ENCODE results near the gene UROS. TPM values are rescaled to one million over a fixed set of nuclear protein-coding genes. Genes with fewer than 3 reads are reported as not detected.

UROS gene
- polyA plus RNA-seq, 1 of the 3 experiments (the other 2 are of a cell fraction): 49.2 TPM

DNA sequence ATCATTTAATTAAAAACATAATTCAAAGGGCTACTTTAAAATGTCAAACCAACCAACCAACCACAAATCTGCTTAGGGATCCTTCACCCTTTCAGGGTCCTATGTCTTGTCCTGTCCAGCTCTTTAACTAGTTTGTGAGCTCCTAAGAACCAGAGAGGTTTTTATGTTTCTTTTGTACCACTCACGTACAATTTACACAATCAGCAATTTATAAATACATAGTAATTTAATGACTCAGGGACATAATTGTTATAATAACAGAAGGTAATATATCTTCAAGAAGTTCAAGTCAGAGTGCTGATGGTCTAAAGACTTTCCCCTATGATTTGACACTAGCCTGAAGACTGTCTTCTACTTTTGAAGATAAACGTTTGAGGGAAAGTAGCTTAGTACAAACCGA, 42.1 kb upstream of the UROS start:
- Histone ChIP-seq H3K4me3 (ENCODE audit: low read depth in 2 of 2, low read length in 1 of 2) (no peak overlapping the region), H3K27me3 (ENCODE audit: insufficient read depth) (no peaks in the 10 kb centered on the region), H3K9me3 (no peaks in the 10 kb centered on the region), H3K27ac (ENCODE audit: low read depth in 2 of 2, low read length in 1 of 2) (no peak overlapping the region), H3K9me2 (no peaks in the 10 kb centered on the region), H3F3A (replicated peaks; ENCODE audit: insufficient read depth) (peaks cover 6% of the 10 kb centered on the region), H3K9ac (no peak overlapping the region), H4K20me1 (ENCODE audit: insufficient read depth) (no peaks in the 10 kb centered on the region), H3K36me3 (replicated peaks in 1 of 2; ENCODE audit: control insufficient read depth in 1 of 2, insufficient read depth in 2 of 2, low read length in 1 of 2) (peaks cover 13 to 24% of the 10 kb centered on the region in 2 experiments), H2AFZ (ENCODE audit: low read depth) (no peak overlapping the region), H3K4me1 (ENCODE audit: control insufficient read depth in 1 of 2, insufficient read depth in 2 of 2, low read depth in 1 of 2, low read length in 1 of 2) (no peaks in the 10 kb centered on the region), H3K4me2 (no peak overlapping the region), H3K79me2 (ENCODE audit: insufficient read depth) (no peaks in the 10 kb centered on the region)
- TF ChIP-seq FOXJ3 (CRISPR knock-in tag; IDR thresholded peaks at IDR 0.05) (no peak), EZH2phosphoT487 (IDR thresholded peaks at IDR 0.05; ENCODE audit: borderline replicate concordance, low read depth) (no peak), YY1 (IDR thresholded peaks at IDR 0.05; ENCODE audit: low read depth) (no peak), MXI1 (IDR thresholded peaks at IDR 0.05; ENCODE audit: low read depth, low read length) (no peak), TCF12 (IDR thresholded peaks at IDR 0.05) (no peak), SMC3 (IDR thresholded peaks at IDR 0.05; ENCODE audit: low read depth, low read length) (no peak), RFX5 (IDR thresholded peaks at IDR 0.05; ENCODE audit: low read length) (no peak), GATA2 (CRISPR knock-in tag; IDR thresholded peaks at IDR 0.05) (no peak), JUND (IDR thresholded peaks at IDR 0.05) (no peak), TAF1 (IDR thresholded peaks at IDR 0.05; ENCODE audit: borderline replicate concordance, low read depth, low read length) (no peak), POLR2AphosphoS5 (IDR thresholded peaks at IDR 0.05; ENCODE audit: low read depth, low read length) (no peak), RCOR1 (IDR thresholded peaks at IDR 0.05; ENCODE audit: low read length) (no peak), FOXM1 (IDR thresholded peaks at IDR 0.05; ENCODE audit: low read depth) (no peak), CHD2 (IDR thresholded peaks at IDR 0.05; ENCODE audit: low read length, partially characterized antibody) (no peak), NRF1 (IDR thresholded peaks at IDR 0.05; ENCODE audit: low read depth, low read length) (no peak)
- TF ChIP-seq, protein P1, sequence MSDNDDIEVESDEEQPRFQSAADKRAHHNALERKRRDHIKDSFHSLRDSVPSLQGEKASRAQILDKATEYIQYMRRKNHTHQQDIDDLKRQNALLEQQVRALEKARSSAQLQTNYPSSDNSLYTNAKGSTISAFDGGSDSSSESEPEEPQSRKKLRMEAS (IDR thresholded peaks at IDR 0.05; ENCODE audit: low read depth): no peak
- TF ChIP-seq, protein P2, sequence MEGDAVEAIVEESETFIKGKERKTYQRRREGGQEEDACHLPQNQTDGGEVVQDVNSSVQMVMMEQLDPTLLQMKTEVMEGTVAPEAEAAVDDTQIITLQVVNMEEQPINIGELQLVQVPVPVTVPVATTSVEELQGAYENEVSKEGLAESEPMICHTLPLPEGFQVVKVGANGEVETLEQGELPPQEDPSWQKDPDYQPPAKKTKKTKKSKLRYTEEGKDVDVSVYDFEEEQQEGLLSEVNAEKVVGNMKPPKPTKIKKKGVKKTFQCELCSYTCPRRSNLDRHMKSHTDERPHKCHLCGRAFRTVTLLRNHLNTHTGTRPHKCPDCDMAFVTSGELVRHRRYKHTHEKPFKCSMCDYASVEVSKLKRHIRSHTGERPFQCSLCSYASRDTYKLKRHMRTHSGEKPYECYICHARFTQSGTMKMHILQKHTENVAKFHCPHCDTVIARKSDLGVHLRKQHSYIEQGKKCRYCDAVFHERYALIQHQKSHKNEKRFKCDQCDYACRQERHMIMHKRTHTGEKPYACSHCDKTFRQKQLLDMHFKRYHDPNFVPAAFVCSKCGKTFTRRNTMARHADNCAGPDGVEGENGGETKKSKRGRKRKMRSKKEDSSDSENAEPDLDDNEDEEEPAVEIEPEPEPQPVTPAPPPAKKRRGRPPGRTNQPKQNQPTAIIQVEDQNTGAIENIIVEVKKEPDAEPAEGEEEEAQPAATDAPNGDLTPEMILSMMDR (IDR thresholded peaks at IDR 0.05): no peak
- TF ChIP-seq, protein P3, sequence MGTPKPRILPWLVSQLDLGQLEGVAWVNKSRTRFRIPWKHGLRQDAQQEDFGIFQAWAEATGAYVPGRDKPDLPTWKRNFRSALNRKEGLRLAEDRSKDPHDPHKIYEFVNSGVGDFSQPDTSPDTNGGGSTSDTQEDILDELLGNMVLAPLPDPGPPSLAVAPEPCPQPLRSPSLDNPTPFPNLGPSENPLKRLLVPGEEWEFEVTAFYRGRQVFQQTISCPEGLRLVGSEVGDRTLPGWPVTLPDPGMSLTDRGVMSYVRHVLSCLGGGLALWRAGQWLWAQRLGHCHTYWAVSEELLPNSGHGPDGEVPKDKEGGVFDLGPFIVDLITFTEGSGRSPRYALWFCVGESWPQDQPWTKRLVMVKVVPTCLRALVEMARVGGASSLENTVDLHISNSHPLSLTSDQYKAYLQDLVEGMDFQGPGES (IDR thresholded peaks at IDR 0.05; ENCODE audit: low read depth, low read length): no peak
- TF ChIP-seq, protein P4, sequence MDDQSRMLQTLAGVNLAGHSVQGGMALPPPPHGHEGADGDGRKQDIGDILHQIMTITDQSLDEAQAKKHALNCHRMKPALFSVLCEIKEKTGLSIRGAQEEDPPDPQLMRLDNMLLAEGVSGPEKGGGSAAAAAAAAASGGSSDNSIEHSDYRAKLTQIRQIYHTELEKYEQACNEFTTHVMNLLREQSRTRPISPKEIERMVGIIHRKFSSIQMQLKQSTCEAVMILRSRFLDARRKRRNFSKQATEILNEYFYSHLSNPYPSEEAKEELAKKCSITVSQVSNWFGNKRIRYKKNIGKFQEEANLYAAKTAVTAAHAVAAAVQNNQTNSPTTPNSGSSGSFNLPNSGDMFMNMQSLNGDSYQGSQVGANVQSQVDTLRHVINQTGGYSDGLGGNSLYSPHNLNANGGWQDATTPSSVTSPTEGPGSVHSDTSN (IDR thresholded peaks at IDR 0.05): no peak
- TF ChIP-seq, protein P5, sequence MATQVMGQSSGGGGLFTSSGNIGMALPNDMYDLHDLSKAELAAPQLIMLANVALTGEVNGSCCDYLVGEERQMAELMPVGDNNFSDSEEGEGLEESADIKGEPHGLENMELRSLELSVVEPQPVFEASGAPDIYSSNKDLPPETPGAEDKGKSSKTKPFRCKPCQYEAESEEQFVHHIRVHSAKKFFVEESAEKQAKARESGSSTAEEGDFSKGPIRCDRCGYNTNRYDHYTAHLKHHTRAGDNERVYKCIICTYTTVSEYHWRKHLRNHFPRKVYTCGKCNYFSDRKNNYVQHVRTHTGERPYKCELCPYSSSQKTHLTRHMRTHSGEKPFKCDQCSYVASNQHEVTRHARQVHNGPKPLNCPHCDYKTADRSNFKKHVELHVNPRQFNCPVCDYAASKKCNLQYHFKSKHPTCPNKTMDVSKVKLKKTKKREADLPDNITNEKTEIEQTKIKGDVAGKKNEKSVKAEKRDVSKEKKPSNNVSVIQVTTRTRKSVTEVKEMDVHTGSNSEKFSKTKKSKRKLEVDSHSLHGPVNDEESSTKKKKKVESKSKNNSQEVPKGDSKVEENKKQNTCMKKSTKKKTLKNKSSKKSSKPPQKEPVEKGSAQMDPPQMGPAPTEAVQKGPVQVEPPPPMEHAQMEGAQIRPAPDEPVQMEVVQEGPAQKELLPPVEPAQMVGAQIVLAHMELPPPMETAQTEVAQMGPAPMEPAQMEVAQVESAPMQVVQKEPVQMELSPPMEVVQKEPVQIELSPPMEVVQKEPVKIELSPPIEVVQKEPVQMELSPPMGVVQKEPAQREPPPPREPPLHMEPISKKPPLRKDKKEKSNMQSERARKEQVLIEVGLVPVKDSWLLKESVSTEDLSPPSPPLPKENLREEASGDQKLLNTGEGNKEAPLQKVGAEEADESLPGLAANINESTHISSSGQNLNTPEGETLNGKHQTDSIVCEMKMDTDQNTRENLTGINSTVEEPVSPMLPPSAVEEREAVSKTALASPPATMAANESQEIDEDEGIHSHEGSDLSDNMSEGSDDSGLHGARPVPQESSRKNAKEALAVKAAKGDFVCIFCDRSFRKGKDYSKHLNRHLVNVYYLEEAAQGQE (IDR thresholded peaks at IDR 0.05; ENCODE audit: low read depth, low read length): no peak
- DNase-seq: no peak
- 94% methylated on average over 3 of the region's 3 CpGs for WGBS (ENCODE audit: low lambda C conversion rate)
- CTCF ChIA-PET: interaction anchor here (1.2 to 1.4 kb wide), 2 partner anchors 63 to 69 kb away, joined by 3 read pairs; no protein-coding TSS in a partner anchor
- POLR2A ChIA-PET: no interaction called here
